ENCODE measurements around the gene HOXC5.

GRCh38 chr12:53985994-53986685 is 46.7 kb upstream of the HOXC5 start:
- TF ChIP-seq YY1 (IDR thresholded peaks at IDR 0.05; ENCODE audit: insufficient read depth, insufficient read length) (no peak), ZNF274 (IDR thresholded peaks at IDR 0.05; ENCODE audit: low read depth, low read length) (no peak), SUZ12 (IDR thresholded peaks at IDR 0.05; ENCODE audit: extremely low read depth, insufficient read depth, insufficient read length) (no peak)
